GM19043 (cell line): ENCODE measurements around the gene ATF7.

Experiments used
- ATAC-seq: cut with Tn5 transposase; IDR thresholded peaks from one replicate; pipeline ENCODE4 v1.9.1; 2021; ENCODE audit warnings: low read depth; ENCODE audit not compliant: unreplicated experiment

Gene ATF7

GRCh38 chr12:53505555-53506449 lies 120.4 kb downstream of the ATF7 start:
- no peak for ATAC-seq

- no peak for ATAC-seq
Observed at GRCh38 chr12:53505086-53505485, 121.1 kb downstream of the ATF7 start.

- no peak for ATAC-seq
Observed at GRCh38 chr12:53504004-53504920, 121.9 kb downstream of the ATF7 start.

- no peak for ATAC-seq
Observed at GRCh38 chr12:53502983-53503728, 123.0 kb downstream of the ATF7 start.

GRCh38 chr12:53502331-53502730 lies 123.9 kb downstream of the ATF7 start:
- no peak for ATAC-seq

- no peak for ATAC-seq
Observed at GRCh38 chr12:53501615-53502181, 124.5 kb downstream of the ATF7 start.

- ATAC-seq = peak; percentile 67
Observed at GRCh38 chr12:53500776-53501614, 125.2 kb downstream of the ATF7 start, which contains the start of gene TARBP2. Gene TARBP2, plus strand, starts transcription at chr12:53501283. Its CDS starts 126 bp downstream, at chr12:53501409.

GRCh38 chr12:53500142-53500775 lies 125.9 kb downstream of the ATF7 start:
- ATAC-seq = no peak

- no peak for ATAC-seq
Observed at GRCh38 chr12:53499266-53500141, 126.7 kb downstream of the ATF7 start, which contains the start of gene MAP3K12. Gene MAP3K12, minus strand, starts transcription at chr12:53499458. Its CDS starts 12,067 bp downstream, at chr12:53487391.

GRCh38 chr12:53498235-53498630 lies 127.9 kb downstream of the ATF7 start:
- ATAC-seq = no peak

GRCh38 chr12:53497461-53497860 lies 128.7 kb downstream of the ATF7 start:
- ATAC-seq = no peak

- no peak for ATAC-seq
Observed at GRCh38 chr12:53496752-53497032, 129.5 kb downstream of the ATF7 start.

- no peak for ATAC-seq
Observed at GRCh38 chr12:53495903-53496751, 130.1 kb downstream of the ATF7 start.

- no peak for ATAC-seq
Observed at GRCh38 chr12:53493610-53494391, 132.4 kb downstream of the ATF7 start.

- ATAC-seq = peak; percentile 96
Observed at GRCh38 chr12:53492830-53493609, 133.2 kb downstream of the ATF7 start.

GRCh38 chr12:53492188-53492587 lies 134.0 kb downstream of the ATF7 start:
- ATAC-seq = no peak
